Osteocyte (in vitro differentiated cells): Measurements from ENCODE around the gene NOTCH1. TPM values are rescaled to one million over a fixed set of nuclear protein-coding genes. Genes with fewer than 3 reads are reported as not detected.

Experiments used
- DNase-seq: peaks from one replicate; pipeline ENCODE4 v3.0.0; 2021; ENCODE audit warnings: mixed read lengths; ENCODE audit not compliant: unreplicated experiment; ENCODE audit errors: extremely low spot score
- H3K27ac Mint-ChIP-seq: one replicate; pipeline ENCODE4 v1.8.0; 2021; ENCODE audit warnings: mild to moderate bottlenecking, mixed read lengths; ENCODE audit not compliant: unreplicated experiment
- H3K27me3 Mint-ChIP-seq: one replicate; pipeline ENCODE4 v1.8.0; 2021; ENCODE audit warnings: mixed read lengths; ENCODE audit not compliant: unreplicated experiment
- H3K36me3 Mint-ChIP-seq: one replicate; pipeline ENCODE4 v1.8.0; 2021; ENCODE audit warnings: mixed read lengths; ENCODE audit not compliant: unreplicated experiment
- H3K4me1 Mint-ChIP-seq: one replicate; pipeline ENCODE4 v1.8.0; 2021; ENCODE audit warnings: mixed read lengths; ENCODE audit not compliant: unreplicated experiment
- H3K4me3 Mint-ChIP-seq: one replicate; pipeline ENCODE4 v1.8.0; 2021; ENCODE audit warnings: mild to moderate bottlenecking, moderate library complexity, mixed read lengths; ENCODE audit not compliant: unreplicated experiment
- H3K9me3 Mint-ChIP-seq: one replicate; pipeline ENCODE4 v1.8.0; 2021; ENCODE audit warnings: mixed read lengths; ENCODE audit not compliant: unreplicated experiment
- CTCF ChIP-seq: fragments of 200-600 bp; sonication (generic); IDR thresholded peaks from 2 replicates; pipeline ENCODE4 v1.5.0; 2021; ENCODE audit warnings: antibody characterized with exemption, mild to moderate bottlenecking, moderate library complexity
- total RNA-seq: library from RNA; stranded (reverse); gene quantifications from 2 replicates; pipeline ENCODE4 v1.2.1, GENCODE V29; 2021

NOTCH1 gene
- total RNA-seq, 1 donor from 2014 or later = 44.9 TPM

DNA sequence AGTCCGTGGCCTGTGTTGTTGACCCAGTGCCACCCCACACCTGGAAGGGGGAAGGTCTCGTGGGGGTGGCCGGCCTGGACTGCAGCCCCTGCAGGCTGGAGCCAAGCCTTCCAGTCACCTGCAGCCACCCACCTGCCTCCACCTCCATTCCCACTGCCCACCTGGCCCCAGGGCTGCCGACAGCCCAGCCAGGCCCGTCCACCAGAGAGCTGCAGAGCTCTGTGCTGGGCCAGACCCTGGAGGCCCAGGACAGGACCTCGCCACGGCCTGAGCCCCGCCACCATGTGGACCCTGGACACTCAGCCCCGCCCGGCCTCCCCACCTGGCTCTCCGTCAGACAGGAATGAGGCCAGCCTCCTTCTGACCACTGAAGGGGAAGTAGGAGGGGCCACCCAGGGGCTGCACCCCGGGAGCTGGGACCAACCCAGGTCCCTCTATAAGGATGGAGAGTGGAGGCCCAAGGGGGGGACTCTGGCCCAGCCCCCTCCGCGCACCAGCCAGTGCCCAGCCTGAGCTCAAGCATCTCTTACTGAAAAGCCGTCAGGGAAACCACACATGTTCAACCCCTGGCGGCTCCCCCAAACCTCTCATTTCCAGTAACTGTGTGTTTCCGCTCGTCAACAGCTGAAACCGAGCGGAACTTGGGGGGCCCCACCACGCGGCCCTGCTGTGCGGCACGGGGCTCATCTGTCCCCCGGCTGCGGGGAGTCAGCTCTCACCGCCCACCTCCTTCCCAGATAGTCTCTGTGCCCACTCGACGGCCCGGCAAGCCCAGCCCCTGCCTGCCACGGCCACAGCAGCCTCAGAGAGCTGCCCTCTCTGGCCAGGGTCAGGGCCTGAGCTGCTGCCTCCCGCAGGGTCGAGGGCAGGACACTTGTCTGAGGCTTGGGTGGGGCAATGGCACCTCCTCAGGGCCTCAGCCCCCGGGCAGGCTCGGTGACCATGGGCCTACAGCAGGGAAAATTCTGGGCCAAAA, 12.8 kb downstream of the NOTCH1 start:
- H3K36me3 Mint-ChIP-seq = peaks cover 3% of the 10 kb centered on the region
- DNase-seq = no peak
- H3K4me3 Mint-ChIP-seq = no peak overlapping the region
- no peaks in the 10 kb centered on the region for H3K9me3 Mint-ChIP-seq
- no peaks in the 10 kb centered on the region for H3K27me3 Mint-ChIP-seq
- peaks cover 29% of the 10 kb centered on the region for H3K4me1 Mint-ChIP-seq
- no peak overlapping the region for H3K27ac Mint-ChIP-seq
- no peak for TF ChIP-seq CTCF

GRCh38 chr9:136531904-136532798, 13.7 kb downstream of the NOTCH1 start:
- Mint-ChIP-seq H3K9me3 (no peaks in the 10 kb centered on the region), H3K27ac (no peak overlapping the region)

GRCh38 chr9:136531186-136531903, 14.5 kb downstream of the NOTCH1 start:
- no peaks in the 10 kb centered on the region for H3K27me3 Mint-ChIP-seq
- no peak overlapping the region for H3K4me3 Mint-ChIP-seq
- no peak for DNase-seq
- no peak overlapping the region for H3K27ac Mint-ChIP-seq
- no peaks in the 10 kb centered on the region for H3K9me3 Mint-ChIP-seq
- peaks cover 3% of the 10 kb centered on the region for H3K36me3 Mint-ChIP-seq
- no peak for TF ChIP-seq CTCF
- H3K4me1 Mint-ChIP-seq = peaks cover 37% of the 10 kb centered on the region

More at GRCh38 chr9:136531904-136532798, 13.7 kb downstream of the NOTCH1 start:
- no peak for DNase-seq
- no peak for TF ChIP-seq CTCF
- H3K4me3 Mint-ChIP-seq = no peak overlapping the region
- H3K27me3 Mint-ChIP-seq = no peaks in the 10 kb centered on the region
- H3K4me1 Mint-ChIP-seq = peaks cover 36% of the 10 kb centered on the region
- peaks cover 3% of the 10 kb centered on the region for H3K36me3 Mint-ChIP-seq

DNA sequence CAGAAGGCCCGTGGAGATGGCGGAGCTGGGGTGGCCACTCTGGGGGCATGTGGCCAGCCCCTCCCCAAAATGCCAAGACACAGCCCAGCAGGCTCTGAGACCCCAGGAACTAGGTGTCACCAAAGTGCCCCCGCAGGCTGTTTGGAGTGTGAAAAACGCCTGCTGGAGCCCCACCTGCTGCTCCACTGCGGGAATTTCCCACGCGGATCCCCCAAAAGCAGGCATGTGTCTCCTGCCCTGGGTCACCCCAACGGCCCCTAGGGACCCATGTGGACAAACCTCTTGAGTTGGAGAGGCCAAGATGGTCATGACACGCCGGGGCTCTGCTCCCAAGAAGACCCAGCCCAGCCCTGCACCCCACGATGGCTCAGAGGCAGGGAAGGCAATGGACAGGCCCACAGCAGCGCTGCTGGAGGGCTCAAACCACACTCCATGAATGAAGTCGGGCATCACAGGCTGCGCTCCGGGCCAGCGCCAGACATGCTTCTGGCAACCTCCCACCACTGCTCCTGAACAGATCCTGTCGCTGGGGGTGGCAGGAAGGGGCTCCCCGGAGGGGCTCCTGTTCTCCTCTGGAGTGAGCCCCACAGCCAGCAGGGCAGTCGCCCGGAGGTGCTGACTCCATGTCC, 15.3 kb downstream of the NOTCH1 start:
- Mint-ChIP-seq H3K9me3 (no peaks in the 10 kb centered on the region), H3K27ac (no peak overlapping the region), H3K4me1 (peaks cover 45% of the 10 kb centered on the region), H3K27me3 (no peaks in the 10 kb centered on the region), H3K4me3 (no peak overlapping the region), H3K36me3 (peaks cover 3% of the 10 kb centered on the region)
- DNase-seq = no peak
- TF ChIP-seq CTCF = no peak
